A549 (cell line): ENCODE data around the gene ELMO3.

Source experiments
- CTCF ChIP-seq: fragments of >200 bp; sonication (Bioruptor Twin); formaldehyde crosslinking; IDR thresholded peaks from 3 replicates; pipeline ENCODE4 v1.5.1; 2016
- ELK1 ChIP-seq: fragments of 150-350 bp; IDR thresholded peaks from 2 replicates; pipeline ENCODE4 v1.6.1; 2014; ENCODE audit warnings: low read depth, mild to moderate bottlenecking, low read length
- MAX ChIP-seq: IDR thresholded peaks from 2 replicates; pipeline ENCODE4 v1.6.1; 2012
- MYC ChIP-seq: IDR thresholded peaks from 2 replicates; pipeline ENCODE4 v1.6.1; 2012; ENCODE audit warnings: mild to moderate bottlenecking, inconsistent platforms, low read length, improper control_type of control experiment, borderline replicate concordance
- PBX3 ChIP-seq: IDR thresholded peaks from 2 replicates; pipeline ENCODE4 v1.6.1; 2012
- POLR2A ChIP-seq: IDR thresholded peaks from 2 replicates; pipeline ENCODE4 v1.6.1; 2012; ENCODE audit warnings: mild to moderate bottlenecking, low read length
- RAD21 ChIP-seq, 2 experiments: fragments of >200 bp in 1 of 2; sonication (Bioruptor Twin) in 1 of 2; formaldehyde crosslinking in 1 of 2; IDR thresholded peaks in 1 of 2; conservative IDR thresholded peaks in 1 of 2; 2 replicates in 1 of 2; 3 replicates in 1 of 2; pipeline ENCODE4 v1.6.1; 2012 to 2018; ENCODE audit warnings: inconsistent platforms in 1 of 2
- RNF2 ChIP-seq: fragments of 200-600 bp; sonication (generic); IDR thresholded peaks from 2 replicates; pipeline ENCODE4 v1.6.1; 2016; ENCODE audit warnings: low read depth, mild to moderate bottlenecking, antibody characterized with exemption, moderate library complexity, borderline replicate concordance
- USF2 ChIP-seq: fragments of 450-650 bp; IDR thresholded peaks from 2 replicates; pipeline ENCODE4 v1.6.1; 2014; ENCODE audit warnings: antibody characterized with exemption

GRCh38 chr16:67170168-67170948 is 28.6 kb upstream of the ELMO3 start, which contains the start of gene NOL3:
- TF ChIP-seq POLR2A (peak; percentile 95), CTCF (no peak), ELK1 (no peak), MYC (no peak; the same call in 1 of the 2 replicates), MAX (peak; percentile 54; the same call in 1 of the 2 replicates), USF2 (no peak), RNF2 (no peak), RAD21 (conservative IDR thresholded peaks at IDR 0.05 in 1 of 2, IDR thresholded peaks at IDR 0.05 in 1 of 2) (no peak), PBX3 (peak; percentile 47; the same call in 1 of the 2 replicates)
